HG02973 (cell line): ENCODE data around the gene ADAMTS4.
A peak's percentile ranks its signal among the peaks of the same experiment; 100 is the strongest.

Experiments used
- ATAC-seq: cut with Tn5 transposase; IDR thresholded peaks from one replicate; pipeline ENCODE4 v1.9.1; 2021; ENCODE audit warnings: moderate library complexity; ENCODE audit not compliant: unreplicated experiment

Gene ADAMTS4

DNA sequence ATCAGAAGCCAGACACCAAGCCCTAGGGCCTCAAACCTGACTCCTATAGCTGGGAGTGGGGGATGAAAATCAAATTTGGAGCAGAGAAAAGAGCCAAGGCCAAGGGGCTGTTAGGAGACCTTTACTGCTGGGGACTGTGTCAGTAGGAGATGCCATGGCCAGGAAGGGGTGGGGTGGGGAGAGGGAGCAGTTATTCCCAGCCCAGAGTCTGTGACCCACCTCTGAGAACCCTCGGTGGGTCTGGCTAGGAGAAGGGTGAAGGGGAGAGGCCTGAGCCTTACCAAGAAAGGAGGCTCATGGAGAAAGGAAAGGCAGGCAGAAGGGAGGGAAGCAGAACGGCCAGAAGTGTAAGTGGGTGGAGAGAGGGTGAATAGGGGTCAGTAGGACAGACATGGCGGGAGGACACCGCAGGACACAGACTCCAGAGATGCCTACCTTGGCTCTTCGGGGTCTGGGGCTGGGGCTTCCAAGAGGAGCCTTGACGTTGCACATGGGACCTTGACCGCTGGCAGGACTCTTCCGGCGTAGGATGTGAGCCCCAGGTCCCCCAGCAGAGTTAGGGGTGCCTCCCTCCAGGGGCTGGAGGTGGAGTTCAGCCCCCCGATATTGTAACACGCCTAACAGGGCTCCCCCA is 1.2 kb downstream of the ADAMTS4 start:
- ATAC-seq = no peak

- no peak for ATAC-seq
Measured at GRCh38 chr1:161196521-161197451, 2.1 kb downstream of the ADAMTS4 start.

- ATAC-seq = no peak
Measured at GRCh38 chr1:161196111-161196510, 2.7 kb downstream of the ADAMTS4 start.

GRCh38 chr1:161195171-161195570 is 3.7 kb downstream of the ADAMTS4 start:
- no peak for ATAC-seq

DNA sequence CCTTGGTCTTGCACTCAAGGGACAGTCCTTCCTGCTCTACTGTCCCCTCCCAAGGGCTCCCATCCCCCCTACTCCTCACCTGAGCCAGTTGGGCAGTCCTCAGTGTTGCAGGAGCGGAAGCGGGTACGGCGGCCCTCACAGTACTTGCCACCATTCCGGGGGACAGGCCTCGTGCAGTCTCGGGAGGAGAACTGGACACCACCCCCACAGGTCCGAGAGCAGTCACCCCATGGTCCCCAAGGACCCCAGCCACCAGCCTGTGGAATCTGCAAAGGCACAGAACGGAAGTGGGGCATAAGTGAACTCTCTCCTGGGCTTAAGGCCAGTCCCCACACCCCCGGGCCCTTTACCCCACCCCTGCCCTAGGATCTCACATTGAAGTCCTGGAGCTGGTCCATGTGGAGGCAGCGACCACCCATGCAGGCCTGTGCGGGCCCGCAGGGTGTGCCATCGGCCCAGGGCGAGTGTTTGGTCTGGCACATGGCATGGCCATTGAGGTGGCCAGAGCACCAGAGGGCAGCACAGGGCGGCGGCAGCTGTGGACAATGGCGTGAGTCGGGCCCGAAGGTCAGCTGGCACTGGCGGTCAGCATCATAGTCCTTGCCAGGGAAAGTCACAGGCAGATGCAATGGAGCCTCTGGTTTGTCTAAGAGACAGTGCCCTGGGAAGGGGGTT is 5.2 kb downstream of the ADAMTS4 start:
- ATAC-seq = no peak

DNA sequence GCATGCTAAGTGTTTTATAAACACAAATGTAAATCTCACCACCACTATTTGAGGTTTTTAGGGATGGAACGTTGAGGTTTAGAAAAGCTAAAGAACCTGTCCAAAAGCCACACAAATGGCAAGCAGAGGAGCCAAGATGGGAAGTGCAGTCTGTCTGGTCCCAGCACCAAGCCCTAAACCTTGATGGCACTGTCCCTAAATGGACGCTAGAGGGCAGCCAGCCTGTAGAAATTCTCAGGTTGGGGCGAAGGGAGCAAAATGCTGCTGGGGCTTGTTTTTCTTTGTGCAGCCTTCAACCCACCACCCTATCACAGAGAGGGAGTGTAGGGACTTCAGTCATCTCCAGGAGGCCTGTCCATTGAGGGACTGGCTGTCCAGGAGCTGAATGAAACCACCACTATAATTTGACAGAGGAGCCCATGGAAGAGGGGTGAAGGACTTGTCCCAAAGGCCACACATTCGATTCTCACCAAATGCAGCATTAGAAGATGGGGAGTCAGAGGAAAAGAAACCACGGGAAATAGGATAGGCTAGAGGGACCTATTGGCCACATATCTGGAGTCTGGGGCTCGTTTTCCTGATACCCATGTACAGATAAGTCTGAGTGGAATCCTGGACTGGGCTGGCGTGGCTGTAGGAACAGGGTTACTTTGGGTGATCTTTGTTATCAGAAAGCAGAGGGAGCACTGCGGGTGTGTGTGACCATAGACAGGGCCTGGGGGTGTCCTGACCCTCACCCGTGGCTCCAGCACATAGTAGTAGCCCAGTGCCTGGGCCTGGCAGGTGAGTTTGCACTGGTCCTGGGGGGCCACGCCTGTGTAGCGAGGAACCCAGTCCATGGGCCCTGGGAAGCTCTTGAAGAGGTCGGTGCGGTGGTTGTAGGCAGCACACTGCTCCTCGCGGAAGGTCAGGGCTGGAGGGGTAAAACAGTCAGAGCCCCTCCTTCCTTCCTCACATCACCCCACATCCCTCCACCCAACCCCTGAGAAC is 6.1 kb downstream of the ADAMTS4 start:
- ATAC-seq = peak; percentile 66

DNA sequence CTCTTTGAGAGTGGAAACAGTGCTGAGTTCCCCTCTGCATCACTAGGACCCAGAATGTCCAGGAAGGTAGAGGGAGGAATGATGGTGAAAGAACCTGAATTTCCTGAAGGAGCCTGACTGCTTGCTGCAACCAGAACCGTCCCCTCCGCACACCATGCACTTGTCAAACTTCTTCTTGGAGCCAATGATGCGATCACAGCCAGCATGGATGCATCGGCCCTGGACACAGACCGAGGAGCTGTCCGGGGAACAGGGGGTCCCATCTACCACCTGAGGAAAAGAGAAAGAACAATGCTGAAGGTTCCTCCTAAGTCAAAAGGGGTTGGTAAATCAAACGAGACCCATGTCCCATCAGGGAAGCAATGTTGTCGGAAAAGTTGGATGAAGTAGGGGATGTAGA is 6.9 kb downstream of the ADAMTS4 start:
- no peak for ATAC-seq

- no peak for ATAC-seq
Measured at GRCh38 chr1:161190962-161191521, 7.8 kb downstream of the ADAMTS4 start.

- ATAC-seq = no peak
Measured at GRCh38 chr1:161189036-161189435, 9.8 kb downstream of the ADAMTS4 start.

DNA sequence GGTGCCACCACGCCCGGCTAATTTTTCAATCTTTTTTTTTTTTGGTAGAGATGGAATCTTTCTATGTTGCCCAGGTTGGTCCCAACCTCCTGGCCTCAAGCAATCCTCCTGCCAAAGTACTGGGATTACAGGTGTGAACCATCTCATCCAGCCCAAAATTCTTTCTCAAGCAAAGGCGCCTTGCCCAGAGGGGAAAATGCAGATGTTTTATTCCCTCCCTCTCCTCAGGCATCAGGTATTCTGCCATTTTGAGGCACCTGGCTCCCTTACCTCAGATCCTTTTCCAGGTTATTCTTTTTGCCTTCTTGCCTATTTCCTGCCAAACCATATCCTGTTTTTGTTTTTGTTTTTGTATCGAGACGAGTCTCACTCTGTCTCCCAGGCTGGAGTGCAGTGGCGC is 10.5 kb downstream of the ADAMTS4 start:
- no peak for ATAC-seq

GRCh38 chr1:161187311-161187710 is 11.5 kb downstream of the ADAMTS4 start:
- no peak for ATAC-seq

GRCh38 chr1:161185732-161186311 is 13.0 kb downstream of the ADAMTS4 start:
- peak; percentile 34 for ATAC-seq

- ATAC-seq = peak; percentile 54
Measured at GRCh38 chr1:161185282-161185682, 13.6 kb downstream of the ADAMTS4 start.

DNA sequence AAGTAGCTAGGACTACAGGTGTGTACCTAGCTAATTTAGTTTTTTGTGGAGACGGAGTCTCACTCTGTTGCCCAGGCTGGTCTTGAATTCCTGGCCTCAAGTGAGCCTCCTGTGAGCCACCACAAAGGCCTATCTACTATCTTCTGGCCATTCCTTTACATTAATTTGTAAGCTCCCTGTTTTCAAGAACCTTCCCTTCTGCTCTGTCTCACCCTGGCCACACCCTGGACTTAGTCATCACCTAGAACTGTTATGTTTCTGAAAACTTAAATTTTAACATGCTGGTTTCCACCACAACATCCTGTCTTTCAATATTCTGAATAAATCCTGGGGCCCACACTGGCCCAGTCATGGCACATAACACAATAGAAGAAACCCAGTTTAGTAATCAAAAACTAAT is 16.6 kb downstream of the ADAMTS4 start:
- peak; percentile 38 for ATAC-seq

GRCh38 chr1:161180639-161181038 is 18.2 kb downstream of the ADAMTS4 start:
- ATAC-seq = no peak

GRCh38 chr1:161179698-161180097 is 19.2 kb downstream of the ADAMTS4 start:
- no peak for ATAC-seq

DNA sequence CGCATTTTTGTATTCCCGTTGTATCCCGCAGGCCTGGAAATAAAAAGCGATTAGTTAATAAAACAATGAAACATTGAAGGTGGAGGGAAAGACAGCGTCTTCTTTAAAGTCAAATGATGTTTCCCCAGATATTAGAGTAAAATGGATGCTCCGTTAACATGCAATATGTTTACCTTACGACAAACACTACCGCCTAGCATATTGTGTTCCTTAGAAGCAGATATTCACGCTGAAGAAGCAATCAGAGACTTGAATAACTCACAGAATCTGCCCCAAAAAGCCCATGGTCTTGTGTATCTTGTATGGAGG is 21.0 kb downstream of the ADAMTS4 start:
- no peak for ATAC-seq

GRCh38 chr1:161177112-161177935 is 21.5 kb downstream of the ADAMTS4 start, which contains the start of gene B4GALT3:
Gene B4GALT3 (minus strand): TSS chr1:161177507. CDS start chr1:161176060, 1,447 bp downstream.
- ATAC-seq = peak; percentile 66
